ENCODE results near the gene KCNQ1OT1.

KCNQ1OT1 gene

GRCh38 chr11:2566223-2567025, 133.4 kb downstream of the KCNQ1OT1 start:
- no peak for DNase-seq

GRCh38 chr11:2565447-2566222, 134.2 kb downstream of the KCNQ1OT1 start:
- DNase-seq, result no peak

- no peak for DNase-seq
Observed at GRCh38 chr11:2564588-2565425, 135.0 kb downstream of the KCNQ1OT1 start.

- no peak for DNase-seq
Observed at GRCh38 chr11:2564008-2564530, 135.7 kb downstream of the KCNQ1OT1 start.

GRCh38 chr11:2563213-2564007, 136.4 kb downstream of the KCNQ1OT1 start:
- no peak for DNase-seq

- no peak for DNase-seq
Observed at GRCh38 chr11:2562890-2563212, 136.9 kb downstream of the KCNQ1OT1 start.

- no peak for DNase-seq
Observed at GRCh38 chr11:2561696-2562581, 137.9 kb downstream of the KCNQ1OT1 start.

- DNase-seq, result no peak
Observed at GRCh38 chr11:2559527-2560311, 140.1 kb downstream of the KCNQ1OT1 start.

- DNase-seq, result no peak
Observed at GRCh38 chr11:2558861-2559526, 140.8 kb downstream of the KCNQ1OT1 start.

GRCh38 chr11:2558397-2558796, 141.4 kb downstream of the KCNQ1OT1 start:
- no peak for DNase-seq

All from NCI-H2029 treated with DMSO at 0.1 percent for 48 hours (cell line).